Measurements from ENCODE around the gene PCDHGC4.

PCDHGC4 gene

GRCh38 chr5:141506381-141507155 is 21.7 kb downstream of the PCDHGC4 start:
- no peak for TF ChIP-seq ZFP3 (CRISPR knock-in tag; IDR thresholded peaks at IDR 0.05)
- TF ChIP-seq TOX (CRISPR knock-in tag; IDR thresholded peaks at IDR 0.05; ENCODE audit: borderline replicate concordance) = no peak
- no peak for TF ChIP-seq POU6F1 (CRISPR knock-in tag; IDR thresholded peaks at IDR 0.05; ENCODE audit: borderline replicate concordance, low read depth)
- TF ChIP-seq ZNF70 (CRISPR knock-in tag; IDR thresholded peaks at IDR 0.05) = no peak
- TF ChIP-seq BACH2 (CRISPR knock-in tag; IDR thresholded peaks at IDR 0.05; ENCODE audit: borderline replicate concordance) = no peak
- TF ChIP-seq OSR1 (CRISPR knock-in tag; IDR thresholded peaks at IDR 0.05) = no peak
- no peak for TF ChIP-seq TCF4 (CRISPR knock-in tag; IDR thresholded peaks at IDR 0.05; ENCODE audit: borderline replicate concordance)
- TF ChIP-seq GLIS3 (CRISPR knock-in tag; IDR thresholded peaks at IDR 0.05) = no peak
- TF ChIP-seq, protein P1, sequence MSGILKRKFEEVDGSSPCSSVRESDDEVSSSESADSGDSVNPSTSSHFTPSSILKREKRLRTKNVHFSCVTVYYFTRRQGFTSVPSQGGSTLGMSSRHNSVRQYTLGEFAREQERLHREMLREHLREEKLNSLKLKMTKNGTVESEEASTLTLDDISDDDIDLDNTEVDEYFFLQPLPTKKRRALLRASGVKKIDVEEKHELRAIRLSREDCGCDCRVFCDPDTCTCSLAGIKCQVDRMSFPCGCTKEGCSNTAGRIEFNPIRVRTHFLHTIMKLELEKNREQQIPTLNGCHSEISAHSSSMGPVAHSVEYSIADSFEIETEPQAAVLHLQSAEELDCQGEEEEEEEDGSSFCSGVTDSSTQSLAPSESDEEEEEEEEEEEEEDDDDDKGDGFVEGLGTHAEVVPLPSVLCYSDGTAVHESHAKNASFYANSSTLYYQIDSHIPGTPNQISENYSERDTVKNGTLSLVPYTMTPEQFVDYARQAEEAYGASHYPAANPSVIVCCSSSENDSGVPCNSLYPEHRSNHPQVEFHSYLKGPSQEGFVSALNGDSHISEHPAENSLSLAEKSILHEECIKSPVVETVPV (CRISPR knock-in tag; IDR thresholded peaks at IDR 0.05) = no peak
- TF ChIP-seq ZC3H10 (CRISPR knock-in tag; IDR thresholded peaks at IDR 0.05) = no peak
- TF ChIP-seq CSDC2 (CRISPR knock-in tag; IDR thresholded peaks at IDR 0.05) = no peak
- TF ChIP-seq, protein P2, sequence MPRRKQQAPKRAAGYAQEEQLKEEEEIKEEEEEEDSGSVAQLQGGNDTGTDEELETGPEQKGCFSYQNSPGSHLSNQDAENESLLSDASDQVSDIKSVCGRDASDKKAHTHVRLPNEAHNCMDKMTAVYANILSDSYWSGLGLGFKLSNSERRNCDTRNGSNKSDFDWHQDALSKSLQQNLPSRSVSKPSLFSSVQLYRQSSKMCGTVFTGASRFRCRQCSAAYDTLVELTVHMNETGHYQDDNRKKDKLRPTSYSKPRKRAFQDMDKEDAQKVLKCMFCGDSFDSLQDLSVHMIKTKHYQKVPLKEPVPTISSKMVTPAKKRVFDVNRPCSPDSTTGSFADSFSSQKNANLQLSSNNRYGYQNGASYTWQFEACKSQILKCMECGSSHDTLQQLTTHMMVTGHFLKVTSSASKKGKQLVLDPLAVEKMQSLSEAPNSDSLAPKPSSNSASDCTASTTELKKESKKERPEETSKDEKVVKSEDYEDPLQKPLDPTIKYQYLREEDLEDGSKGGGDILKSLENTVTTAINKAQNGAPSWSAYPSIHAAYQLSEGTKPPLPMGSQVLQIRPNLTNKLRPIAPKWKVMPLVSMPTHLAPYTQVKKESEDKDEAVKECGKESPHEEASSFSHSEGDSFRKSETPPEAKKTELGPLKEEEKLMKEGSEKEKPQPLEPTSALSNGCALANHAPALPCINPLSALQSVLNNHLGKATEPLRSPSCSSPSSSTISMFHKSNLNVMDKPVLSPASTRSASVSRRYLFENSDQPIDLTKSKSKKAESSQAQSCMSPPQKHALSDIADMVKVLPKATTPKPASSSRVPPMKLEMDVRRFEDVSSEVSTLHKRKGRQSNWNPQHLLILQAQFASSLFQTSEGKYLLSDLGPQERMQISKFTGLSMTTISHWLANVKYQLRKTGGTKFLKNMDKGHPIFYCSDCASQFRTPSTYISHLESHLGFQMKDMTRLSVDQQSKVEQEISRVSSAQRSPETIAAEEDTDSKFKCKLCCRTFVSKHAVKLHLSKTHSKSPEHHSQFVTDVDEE (CRISPR knock-in tag; IDR thresholded peaks at IDR 0.05) = no peak
- TF ChIP-seq PATZ1 (CRISPR knock-in tag; IDR thresholded peaks at IDR 0.05; ENCODE audit: borderline replicate concordance) = no peak
- no peak for TF ChIP-seq RARB (CRISPR knock-in tag; IDR thresholded peaks at IDR 0.05)
- TF ChIP-seq ARNTL (CRISPR knock-in tag; IDR thresholded peaks at IDR 0.05; ENCODE audit: borderline replicate concordance, low read depth) = no peak
- no peak for TF ChIP-seq ZNF8 (CRISPR knock-in tag; IDR thresholded peaks at IDR 0.05)
- TF ChIP-seq ESRRG (CRISPR knock-in tag; IDR thresholded peaks at IDR 0.05) = no peak
- ATAC-seq = no peak

DNA sequence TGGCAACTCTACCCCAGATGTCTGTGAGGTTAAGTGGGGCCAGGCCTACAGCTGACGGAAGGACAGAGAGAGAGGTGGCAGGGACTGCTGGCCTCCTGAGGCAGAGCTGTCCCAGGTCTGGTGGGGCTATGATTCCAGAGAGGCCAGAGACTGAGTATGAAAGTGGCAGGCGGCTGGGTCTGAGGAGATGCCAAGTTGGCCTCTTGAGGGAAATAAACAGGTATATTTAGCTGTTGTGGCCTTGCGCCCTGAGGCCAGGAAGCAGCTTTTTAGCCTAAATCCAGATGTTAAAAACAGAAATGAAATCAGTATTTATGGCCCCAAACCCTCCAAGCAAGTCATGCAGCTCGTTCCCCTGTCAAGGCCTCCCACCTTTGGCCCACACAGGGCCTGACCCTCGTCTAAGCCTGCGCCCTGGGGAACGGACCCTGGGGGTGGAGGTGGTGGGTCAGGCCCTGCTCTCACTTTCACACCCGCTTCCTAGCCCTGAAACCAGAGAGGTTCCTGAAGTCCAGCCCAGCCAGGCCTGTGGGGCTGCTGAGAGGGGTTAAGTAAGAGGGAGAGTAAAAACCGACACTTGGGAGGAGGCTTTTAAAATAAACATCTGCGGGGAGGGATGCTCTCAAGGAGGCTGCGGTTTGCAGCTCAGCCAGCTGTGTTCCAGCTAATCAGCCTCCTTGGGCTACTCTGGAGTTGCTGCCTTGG is 22.7 kb downstream of the PCDHGC4 start:
- ATAC-seq = peak; percentile 7; the same call in 2 of the 3 replicates
- TF ChIP-seq SNAI2 (CRISPR knock-in tag; IDR thresholded peaks at IDR 0.05) (no peak), TOX (CRISPR knock-in tag; IDR thresholded peaks at IDR 0.05; ENCODE audit: borderline replicate concordance) (no peak), BACH2 (CRISPR knock-in tag; IDR thresholded peaks at IDR 0.05; ENCODE audit: borderline replicate concordance) (no peak), ARNTL (CRISPR knock-in tag; IDR thresholded peaks at IDR 0.05; ENCODE audit: borderline replicate concordance, low read depth) (no peak), PATZ1 (CRISPR knock-in tag; IDR thresholded peaks at IDR 0.05; ENCODE audit: borderline replicate concordance) (no peak), POU6F1 (CRISPR knock-in tag; IDR thresholded peaks at IDR 0.05; ENCODE audit: borderline replicate concordance, low read depth) (no peak)
- TF ChIP-seq, protein P2 (CRISPR knock-in tag; IDR thresholded peaks at IDR 0.05) = no peak

All from SK-N-SH treated with all-trans-retinoic acid at 6 μM for 48 hours (cell line).